ENCODE measurements around the gene CYB561D2. TPM values are rescaled to one million over a fixed set of nuclear protein-coding genes. Genes with fewer than 3 reads are reported as not detected.

Gene CYB561D2
- polyA plus RNA-seq, 1 donor (not counting 4 experiments of a cell fraction or from before 2014, with no cell fraction given): 12.3 TPM

- Histone ChIP-seq H3K9me3 (ENCODE audit: control insufficient read depth, low read depth, low read length) (no peaks in the 10 kb centered on the region), H2AFZ (ENCODE audit: control insufficient read depth, low read length) (no peak overlapping the region), H3K79me2 (ENCODE audit: control insufficient read depth, insufficient read depth, low read length) (peaks cover 35% of the 10 kb centered on the region), H3K9ac (ENCODE audit: control insufficient read depth, extremely low read depth, insufficient read depth, low read length) (no peak overlapping the region), H3K27me3 (ENCODE audit: control insufficient read depth, extremely low read depth, insufficient read depth, low read length) (no peaks in the 10 kb centered on the region), H3K27ac (ENCODE audit: control insufficient read depth, insufficient read depth, low read length) (no peak overlapping the region), H3K4me2 (ENCODE audit: control insufficient read depth, extremely low read depth, insufficient read depth, low read depth, low read length) (no peak overlapping the region), H3K4me1 (ENCODE audit: control insufficient read depth, extremely low read depth, insufficient read depth, low read length) (peaks cover 45% of the 10 kb centered on the region), H3K9me1 (ENCODE audit: control insufficient read depth, extremely low read depth, insufficient read depth, low read length) (peaks cover 7% of the 10 kb centered on the region), H3K36me3 (ENCODE audit: control insufficient read depth in 2 of 2, extremely low read depth in 1 of 2, insufficient read depth in 2 of 2, low read length in 2 of 2) (peaks cover 13 to 31% of the 10 kb centered on the region in 2 experiments), H4K20me1 (ENCODE audit: control insufficient read depth, extremely low read depth, insufficient read depth, low read length) (no peaks in the 10 kb centered on the region), H3K4me3 (ENCODE audit: control insufficient read depth in 2 of 3, extremely low read depth in 1 of 3, insufficient read depth in 2 of 3, low read depth in 1 of 3, low read length in 3 of 3) (no peak overlapping the region)
- no peak for TF ChIP-seq EZH2 (IDR thresholded peaks at IDR 0.05; ENCODE audit: low read length)
- TF ChIP-seq CTCF (optimal IDR thresholded peaks at IDR 0.05 in 1 of 3, IDR thresholded peaks at IDR 0.05 in 1 of 3, conservative IDR thresholded peaks at IDR 0.05 in 1 of 3; ENCODE audit: extremely low read depth in 1 of 3, insufficient read depth in 2 of 3, low read length in 3 of 3): no peak
- no peak for DNase-seq (ENCODE audit: low read depth, low spot score)
- dilution Hi-C loops (cut with MboI; ENCODE audit: extremely low pct_ligation_motif_present, low sequenced_read_pairs): no loop called here
- no peak for FAIRE-seq
Observed at GRCh38 chr3:50319181-50319893, 31.3 kb upstream of the CYB561D2 start.

DNA sequence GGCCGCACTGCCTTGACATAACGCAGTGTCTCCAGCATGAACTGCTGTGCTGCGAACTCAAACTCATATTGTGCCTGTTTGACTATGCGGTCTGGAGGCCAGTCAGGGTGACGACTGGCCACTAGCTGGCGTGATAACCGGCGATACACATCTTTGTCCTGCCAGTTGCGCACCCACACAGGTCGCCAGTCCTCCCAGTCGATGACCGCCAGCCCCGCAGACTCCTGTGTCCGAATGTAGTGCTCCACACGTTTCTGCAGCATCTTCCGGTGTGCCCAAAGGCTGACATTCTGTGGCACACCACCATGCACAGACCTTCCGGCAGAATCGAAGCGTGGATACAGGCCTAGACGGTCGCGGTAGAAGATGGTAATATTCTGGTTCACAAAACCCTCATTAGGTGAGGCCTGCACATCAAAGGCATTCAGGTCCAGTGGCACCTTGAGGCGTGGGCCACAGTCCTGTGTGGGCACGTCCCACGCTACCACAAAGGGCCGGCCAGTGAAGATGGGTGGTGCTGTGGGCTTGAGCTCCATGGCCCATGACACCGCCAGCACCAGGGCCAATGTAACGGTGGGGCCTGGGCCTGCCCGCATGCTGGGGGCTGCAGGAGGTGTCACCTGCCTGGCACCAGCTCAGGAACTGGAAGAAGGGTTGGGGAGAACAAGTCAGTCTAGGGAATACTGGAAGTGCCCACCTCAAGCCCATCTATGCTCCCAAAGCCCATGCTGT, 30.6 kb upstream of the CYB561D2 start:
- Histone ChIP-seq H3K9me1 (ENCODE audit: control insufficient read depth, extremely low read depth, insufficient read depth, low read length) (peaks cover 7% of the 10 kb centered on the region), H3K79me2 (ENCODE audit: control insufficient read depth, insufficient read depth, low read length) (peaks cover 35% of the 10 kb centered on the region), H3K27me3 (ENCODE audit: control insufficient read depth, extremely low read depth, insufficient read depth, low read length) (no peaks in the 10 kb centered on the region), H3K9ac (ENCODE audit: control insufficient read depth, extremely low read depth, insufficient read depth, low read length) (peak overlapping the region; percentile 98), H3K27ac (ENCODE audit: control insufficient read depth, insufficient read depth, low read length) (peak overlapping the region; percentile 99), H3K4me1 (ENCODE audit: control insufficient read depth, extremely low read depth, insufficient read depth, low read length) (peaks cover 45% of the 10 kb centered on the region), H2AFZ (ENCODE audit: control insufficient read depth, low read length) (no peak overlapping the region), H4K20me1 (ENCODE audit: control insufficient read depth, extremely low read depth, insufficient read depth, low read length) (no peaks in the 10 kb centered on the region), H3K4me2 (ENCODE audit: control insufficient read depth, extremely low read depth, insufficient read depth, low read depth, low read length) (peak overlapping the region; percentile 99), H3K36me3 (ENCODE audit: control insufficient read depth in 2 of 2, extremely low read depth in 1 of 2, insufficient read depth in 2 of 2, low read length in 2 of 2) (peaks cover 15 to 34% of the 10 kb centered on the region in 2 experiments), H3K4me3 (ENCODE audit: control insufficient read depth in 2 of 3, extremely low read depth in 1 of 3, insufficient read depth in 2 of 3, low read depth in 1 of 3, low read length in 3 of 3) (peak overlapping the region; percentile 52 to 89 (median 84)), H3K9me3 (ENCODE audit: control insufficient read depth, low read depth, low read length) (no peaks in the 10 kb centered on the region)
- dilution Hi-C loops (cut with MboI; ENCODE audit: extremely low pct_ligation_motif_present, low sequenced_read_pairs): no loop called here
- no peak for DNase-seq (ENCODE audit: low read depth, low spot score)
- TF ChIP-seq EZH2 (IDR thresholded peaks at IDR 0.05; ENCODE audit: low read length) (no peak), CTCF (optimal IDR thresholded peaks at IDR 0.05 in 1 of 3, IDR thresholded peaks at IDR 0.05 in 1 of 3, conservative IDR thresholded peaks at IDR 0.05 in 1 of 3; ENCODE audit: extremely low read depth in 1 of 3, insufficient read depth in 2 of 3, low read length in 3 of 3) (no peak)
- FAIRE-seq: no peak
